Neural cell (in vitro differentiated cells): ENCODE measurements around the gene ERFL. TPM values are rescaled to one million over a fixed set of nuclear protein-coding genes. Genes with fewer than 3 reads are reported as not detected.

Experiments used
- H2AFZ ChIP-seq: fragments of 200-600, 300-800 bp; sonication (generic), shearing (Covaris generic); 2 replicates; pipeline ENCODE4 v1.6.0; 2014; ENCODE audit warnings: low read depth, mild to moderate bottlenecking, antibody characterized with exemption, low read length, moderate library complexity
- H3F3A ChIP-seq: fragments of 200-600 bp; shearing (Covaris generic); 2 replicates; pipeline ENCODE4 v1.6.1; 2016; ENCODE audit warnings: mild to moderate bottlenecking, moderate library complexity, mixed read lengths, antibody characterized with exemption, low read length; ENCODE audit not compliant: insufficient read depth, poor library complexity, severe bottlenecking
- H3K27ac ChIP-seq: fragments of 200-600, 300-800 bp; sonication (generic), shearing (Covaris generic); 2 replicates; pipeline ENCODE4 v1.5.1; 2014; ENCODE audit warnings: mild to moderate bottlenecking, low read length, moderate library complexity
- H3K27me3 ChIP-seq: fragments of 300-800, 200-600 bp; sonication (generic), shearing (Covaris generic); 2 replicates; pipeline ENCODE4 v1.6.0; 2014; ENCODE audit warnings: mild to moderate bottlenecking, low read depth, low read length, moderate library complexity; ENCODE audit not compliant: insufficient read depth
- H3K36me3 ChIP-seq: fragments of 300-800, 200-600 bp; sonication (generic), shearing (Covaris generic); 2 replicates; pipeline ENCODE4 v1.5.1; 2014; ENCODE audit warnings: mild to moderate bottlenecking, antibody characterized with exemption, low read length, moderate library complexity; ENCODE audit not compliant: insufficient read depth
- H3K4me2 ChIP-seq: fragments of 300-800, 200-600 bp; sonication (generic), shearing (Covaris generic); 2 replicates; pipeline ENCODE4 v1.6.0; 2014; ENCODE audit warnings: mild to moderate bottlenecking, low read length
- H3K4me3 ChIP-seq: fragments of 300-800, 200-600 bp; sonication (generic), shearing (Covaris generic); 2 replicates; pipeline ENCODE4 v1.5.1; 2014; ENCODE audit warnings: mild to moderate bottlenecking, low read length, moderate library complexity
- H3K79me2 ChIP-seq: fragments of 200-600 bp; shearing (Covaris generic); replicated peaks from 2 replicates; pipeline ENCODE4 v1.6.0; 2014; ENCODE audit warnings: mild to moderate bottlenecking, low read length, moderate library complexity; ENCODE audit not compliant: insufficient read depth
- H3K9ac ChIP-seq: fragments of 300-800, 200-600 bp; sonication (generic), shearing (Covaris generic); 2 replicates; pipeline ENCODE4 v1.6.1; 2016; ENCODE audit warnings: mild to moderate bottlenecking, low read length, mixed read lengths
- H3K9me2 ChIP-seq: fragments of 200-600 bp; shearing (Covaris generic); 2 replicates; pipeline ENCODE4 v1.6.1; 2016; ENCODE audit warnings: mild to moderate bottlenecking, low read length, mixed read lengths; ENCODE audit not compliant: insufficient read depth
- H3K9me3 ChIP-seq: fragments of 200-600, 300-800 bp; sonication (generic), shearing (Covaris generic); 2 replicates; pipeline ENCODE4 v1.6.1; 2016; ENCODE audit warnings: mild to moderate bottlenecking, mixed run types, low read length, moderate library complexity, mixed read lengths
- H4K20me1 ChIP-seq: fragments of 200-600 bp; shearing (Covaris generic); 2 replicates; pipeline ENCODE4 v1.6.1; 2016; ENCODE audit warnings: mild to moderate bottlenecking, mixed run types; ENCODE audit not compliant: insufficient read depth
- EP300 ChIP-seq: fragments of 450-650 bp; conservative IDR thresholded peaks from 2 replicates; pipeline ENCODE4 v1.6.1; 2014; ENCODE audit warnings: antibody characterized with exemption, mild to moderate bottlenecking, moderate library complexity; ENCODE audit not compliant: poor library complexity, severe bottlenecking
- EZH2 ChIP-seq: fragments of 200-600, 300-800 bp; shearing (Covaris generic), sonication (generic); IDR thresholded peaks from 2 replicates; pipeline ENCODE4 v1.6.1; 2014; ENCODE audit warnings: antibody characterized with exemption, low read length, borderline replicate concordance, mild to moderate bottlenecking; ENCODE audit not compliant: insufficient read depth, poor library complexity, severe bottlenecking
- MXI1 ChIP-seq: fragments of 450-650 bp; conservative IDR thresholded peaks from 2 replicates; pipeline ENCODE4 v1.6.1; 2014; ENCODE audit warnings: antibody characterized with exemption, mild to moderate bottlenecking; ENCODE audit not compliant: poor library complexity, severe bottlenecking
- POLR2AphosphoS5 ChIP-seq: IDR thresholded peaks from 2 replicates; pipeline ENCODE4 v1.6.1; 2012
- RAD21 ChIP-seq: fragments of 450-650 bp; conservative IDR thresholded peaks from 2 replicates; pipeline ENCODE4 v1.6.1; 2014; ENCODE audit warnings: antibody characterized with exemption, mild to moderate bottlenecking, moderate library complexity
- SMC3 ChIP-seq: fragments of 450-650 bp; conservative IDR thresholded peaks from 2 replicates; pipeline ENCODE4 v1.6.1; 2014; ENCODE audit warnings: antibody characterized with exemption, mild to moderate bottlenecking, moderate library complexity; ENCODE audit not compliant: poor library complexity
- TAF1 ChIP-seq: IDR thresholded peaks from 2 replicates; pipeline ENCODE4 v1.6.1; 2012; ENCODE audit warnings: low read depth
- polyA plus RNA-seq: library from polyadenylated mRNA; depleted of rRNA; stranded (reverse); fragments of >200 nt; gene quantifications from 2 replicates; pipeline ENCODE4 v1.2.3, GENCODE V29; 2014
- TF ChIP-seq, protein P1 (sequence below): fragments of 450-650 bp; IDR thresholded peaks from 2 replicates; pipeline ENCODE4 v1.5.1; 2014; ENCODE audit warnings: antibody characterized with exemption, mild to moderate bottlenecking, moderate library complexity; ENCODE audit not compliant: poor library complexity, severe bottlenecking
- TF ChIP-seq, protein P2 (sequence below): IDR thresholded peaks from 2 replicates; pipeline ENCODE4 v1.6.1; 2012; ENCODE audit warnings: borderline replicate concordance

ERFL gene
- polyA plus RNA-seq, 1 donor from 2014 or later: 0.31 TPM

GRCh38 chr19:41864374-41864773 lies 63.9 kb downstream of the ERFL start:
- H3K9me3 ChIP-seq: no peaks in the 10 kb centered on the region
- no peak overlapping the region for H3K4me2 ChIP-seq
- TF ChIP-seq TAF1: no peak
- TF ChIP-seq EP300: no peak
- TF ChIP-seq EZH2: no peak
- H2AFZ ChIP-seq: no peak overlapping the region
- H3K79me2 ChIP-seq: peaks cover 32% of the 10 kb centered on the region
- no peaks in the 10 kb centered on the region for H4K20me1 ChIP-seq
- no peak overlapping the region for H3K27ac ChIP-seq
- no peaks in the 10 kb centered on the region for H3K9me2 ChIP-seq
- no peak overlapping the region for H3K4me3 ChIP-seq
- H3F3A ChIP-seq: no peaks in the 10 kb centered on the region
- H3K36me3 ChIP-seq: peaks cover 4% of the 10 kb centered on the region
- H3K27me3 ChIP-seq: no peaks in the 10 kb centered on the region
- no peak overlapping the region for H3K9ac ChIP-seq

DNA sequence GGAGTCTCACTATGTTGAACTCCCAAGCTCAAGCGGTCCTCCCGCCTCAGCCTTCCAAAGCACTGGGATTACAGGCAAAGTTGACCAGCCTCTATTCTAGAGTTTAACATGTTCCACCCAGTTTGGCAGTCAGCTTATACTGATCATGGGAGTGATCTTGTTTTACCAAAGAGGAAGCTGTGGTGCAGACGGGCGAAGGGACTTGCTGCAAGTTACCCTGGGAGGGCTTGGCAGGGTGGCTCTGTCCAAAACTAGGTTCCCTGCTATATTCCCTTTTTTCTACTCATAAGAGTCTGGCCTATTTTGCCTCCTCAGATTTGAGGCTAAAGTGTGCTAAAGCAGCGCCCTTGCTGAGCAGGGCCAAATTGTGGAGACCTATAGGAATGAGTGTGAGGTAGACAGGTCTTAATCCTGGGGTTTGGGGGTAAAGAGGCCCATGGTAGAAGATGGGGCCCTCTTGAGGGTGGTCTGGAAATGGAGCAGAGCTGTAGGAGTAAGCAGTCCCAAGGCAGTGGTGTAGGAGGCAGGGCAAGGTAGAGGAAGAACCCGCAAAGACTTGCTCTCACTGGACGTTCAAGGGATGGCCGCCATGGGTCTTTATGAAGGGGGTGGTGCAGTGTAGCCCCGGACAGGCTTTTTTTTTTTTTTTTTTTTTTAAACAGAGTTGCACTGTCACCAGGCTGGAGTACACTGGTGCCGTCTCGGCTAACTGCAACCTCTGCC lies 64.9 kb downstream of the ERFL start:
- Histone ChIP-seq H3K36me3 (peaks cover 4% of the 10 kb centered on the region), H4K20me1 (no peaks in the 10 kb centered on the region), H3F3A (peaks cover 2% of the 10 kb centered on the region), H3K27ac (no peak overlapping the region), H3K27me3 (no peaks in the 10 kb centered on the region), H3K9me2 (no peaks in the 10 kb centered on the region), H3K9me3 (no peaks in the 10 kb centered on the region), H2AFZ (no peak overlapping the region), H3K4me2 (no peak overlapping the region), H3K79me2 (peaks cover 32% of the 10 kb centered on the region), H3K9ac (no peak overlapping the region), H3K4me3 (no peak overlapping the region)
- TF ChIP-seq EP300: no peak
- TF ChIP-seq TAF1: no peak
- no peak for TF ChIP-seq EZH2
- no peak for TF ChIP-seq RAD21
- no peak for TF ChIP-seq SMC3
- TF ChIP-seq POLR2AphosphoS5: no peak
- TF ChIP-seq, protein P1, sequence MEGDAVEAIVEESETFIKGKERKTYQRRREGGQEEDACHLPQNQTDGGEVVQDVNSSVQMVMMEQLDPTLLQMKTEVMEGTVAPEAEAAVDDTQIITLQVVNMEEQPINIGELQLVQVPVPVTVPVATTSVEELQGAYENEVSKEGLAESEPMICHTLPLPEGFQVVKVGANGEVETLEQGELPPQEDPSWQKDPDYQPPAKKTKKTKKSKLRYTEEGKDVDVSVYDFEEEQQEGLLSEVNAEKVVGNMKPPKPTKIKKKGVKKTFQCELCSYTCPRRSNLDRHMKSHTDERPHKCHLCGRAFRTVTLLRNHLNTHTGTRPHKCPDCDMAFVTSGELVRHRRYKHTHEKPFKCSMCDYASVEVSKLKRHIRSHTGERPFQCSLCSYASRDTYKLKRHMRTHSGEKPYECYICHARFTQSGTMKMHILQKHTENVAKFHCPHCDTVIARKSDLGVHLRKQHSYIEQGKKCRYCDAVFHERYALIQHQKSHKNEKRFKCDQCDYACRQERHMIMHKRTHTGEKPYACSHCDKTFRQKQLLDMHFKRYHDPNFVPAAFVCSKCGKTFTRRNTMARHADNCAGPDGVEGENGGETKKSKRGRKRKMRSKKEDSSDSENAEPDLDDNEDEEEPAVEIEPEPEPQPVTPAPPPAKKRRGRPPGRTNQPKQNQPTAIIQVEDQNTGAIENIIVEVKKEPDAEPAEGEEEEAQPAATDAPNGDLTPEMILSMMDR: no peak
- TF ChIP-seq, protein P2, sequence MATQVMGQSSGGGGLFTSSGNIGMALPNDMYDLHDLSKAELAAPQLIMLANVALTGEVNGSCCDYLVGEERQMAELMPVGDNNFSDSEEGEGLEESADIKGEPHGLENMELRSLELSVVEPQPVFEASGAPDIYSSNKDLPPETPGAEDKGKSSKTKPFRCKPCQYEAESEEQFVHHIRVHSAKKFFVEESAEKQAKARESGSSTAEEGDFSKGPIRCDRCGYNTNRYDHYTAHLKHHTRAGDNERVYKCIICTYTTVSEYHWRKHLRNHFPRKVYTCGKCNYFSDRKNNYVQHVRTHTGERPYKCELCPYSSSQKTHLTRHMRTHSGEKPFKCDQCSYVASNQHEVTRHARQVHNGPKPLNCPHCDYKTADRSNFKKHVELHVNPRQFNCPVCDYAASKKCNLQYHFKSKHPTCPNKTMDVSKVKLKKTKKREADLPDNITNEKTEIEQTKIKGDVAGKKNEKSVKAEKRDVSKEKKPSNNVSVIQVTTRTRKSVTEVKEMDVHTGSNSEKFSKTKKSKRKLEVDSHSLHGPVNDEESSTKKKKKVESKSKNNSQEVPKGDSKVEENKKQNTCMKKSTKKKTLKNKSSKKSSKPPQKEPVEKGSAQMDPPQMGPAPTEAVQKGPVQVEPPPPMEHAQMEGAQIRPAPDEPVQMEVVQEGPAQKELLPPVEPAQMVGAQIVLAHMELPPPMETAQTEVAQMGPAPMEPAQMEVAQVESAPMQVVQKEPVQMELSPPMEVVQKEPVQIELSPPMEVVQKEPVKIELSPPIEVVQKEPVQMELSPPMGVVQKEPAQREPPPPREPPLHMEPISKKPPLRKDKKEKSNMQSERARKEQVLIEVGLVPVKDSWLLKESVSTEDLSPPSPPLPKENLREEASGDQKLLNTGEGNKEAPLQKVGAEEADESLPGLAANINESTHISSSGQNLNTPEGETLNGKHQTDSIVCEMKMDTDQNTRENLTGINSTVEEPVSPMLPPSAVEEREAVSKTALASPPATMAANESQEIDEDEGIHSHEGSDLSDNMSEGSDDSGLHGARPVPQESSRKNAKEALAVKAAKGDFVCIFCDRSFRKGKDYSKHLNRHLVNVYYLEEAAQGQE: no peak
- TF ChIP-seq MXI1: no peak
